CD4-positive, alpha-beta T cell treated with Interleukin-6 for 4 hours (primary cell): Measurements from ENCODE around the gene DNMT1.

ENCODE experiments used
- DNase-seq: peaks from one replicate; pipeline ENCODE4 v3.0.0-alpha.2; 2020; ENCODE audit warnings: mixed read lengths

DNMT1 gene

GRCh38 chr19:10138879-10139795 is 55.6 kb downstream of the DNMT1 start:
- DNase-seq, result no peak

GRCh38 chr19:10137751-10138682 is 56.7 kb downstream of the DNMT1 start:
- no peak for DNase-seq

GRCh38 chr19:10136936-10137335 is 57.8 kb downstream of the DNMT1 start:
- no peak for DNase-seq

GRCh38 chr19:10135551-10136334 is 59.0 kb downstream of the DNMT1 start:
- DNase-seq, result no peak

- no peak for DNase-seq
Observed at GRCh38 chr19:10134040-10134439, 60.7 kb downstream of the DNMT1 start.

GRCh38 chr19:10133596-10133995 is 61.2 kb downstream of the DNMT1 start:
- no peak for DNase-seq

GRCh38 chr19:10132905-10133304 is 61.8 kb downstream of the DNMT1 start:
- DNase-seq, result no peak

- no peak for DNase-seq
Observed at GRCh38 chr19:10126213-10126639, 68.5 kb downstream of the DNMT1 start.

- no peak for DNase-seq
Observed at GRCh38 chr19:10124429-10124828, 70.3 kb downstream of the DNMT1 start.

- no peak for DNase-seq
Observed at GRCh38 chr19:10122045-10122444, 72.7 kb downstream of the DNMT1 start.

GRCh38 chr19:10120538-10121189 is 74.1 kb downstream of the DNMT1 start:
- DNase-seq, result no peak

- DNase-seq, result no peak
Observed at GRCh38 chr19:10118960-10119359, 75.8 kb downstream of the DNMT1 start.

- DNase-seq, result no peak
Observed at GRCh38 chr19:10116866-10117616, 77.7 kb downstream of the DNMT1 start.

GRCh38 chr19:10116085-10116865 is 78.5 kb downstream of the DNMT1 start:
- no peak for DNase-seq

GRCh38 chr19:10115392-10116084 is 79.2 kb downstream of the DNMT1 start:
- no peak for DNase-seq

- no peak for DNase-seq
Observed at GRCh38 chr19:10114651-10115391, 79.9 kb downstream of the DNMT1 start.

GRCh38 chr19:10113964-10114650 is 80.6 kb downstream of the DNMT1 start:
- DNase-seq, result no peak

- DNase-seq, result no peak
Observed at GRCh38 chr19:10113592-10113963, 81.2 kb downstream of the DNMT1 start.
